H1 (cell line): ENCODE results near the gene PPP2R2B.

Experiments
- EP300 ChIP-seq, 2 experiments: IDR thresholded peaks; 1 replicate in 1 of 2; 2 replicates in 1 of 2; pipeline ENCODE4 v1.6.1; 2011 to 2012; ENCODE audit warnings: low read depth in 2 of 2, low read length in 2 of 2, mild to moderate bottlenecking in 2 of 2, borderline replicate concordance in 1 of 2, inconsistent platforms in 1 of 2, moderate library complexity in 1 of 2
- GABPA ChIP-seq: IDR thresholded peaks from 2 replicates; pipeline ENCODE4 v1.6.1; 2011; ENCODE audit warnings: mild to moderate bottlenecking, low read length, moderate library complexity, borderline replicate concordance; ENCODE audit not compliant: insufficient read depth
- POLR2A ChIP-seq, 2 experiments: IDR thresholded peaks; 1 replicate in 1 of 2; 2 replicates in 1 of 2; pipeline ENCODE4 v1.6.1; 2011; ENCODE audit warnings: low read depth in 2 of 2, low read length in 2 of 2, mild to moderate bottlenecking in 2 of 2; ENCODE audit errors: control extremely low read depth in 1 of 2
- POLR2AphosphoS5 ChIP-seq: IDR thresholded peaks from 2 replicates; pipeline ENCODE4 v1.6.1; 2011; ENCODE audit warnings: low read depth, low read length
- SP2 ChIP-seq: IDR thresholded peaks from 2 replicates; pipeline ENCODE4 v1.6.1; 2012; ENCODE audit warnings: mild to moderate bottlenecking, low read length, inconsistent platforms
- ZNF274 ChIP-seq: IDR thresholded peaks from 2 replicates; pipeline ENCODE4 v1.7.0; 2012; ENCODE audit warnings: low read length, borderline replicate concordance; ENCODE audit errors: extremely low read depth
- TF ChIP-seq, protein P1 (sequence below): IDR thresholded peaks from 2 replicates; pipeline ENCODE4 v1.6.1; 2011; ENCODE audit warnings: low read length, improper control_type of control experiment
- TF ChIP-seq, protein P2 (sequence below), 3 experiments: IDR thresholded peaks; 1 replicate in 2 of 3; 2 replicates in 1 of 3; pipeline versions ENCODE4 v1.5.1 to v1.6.1; 2011; ENCODE audit warnings: low read length in 3 of 3, mild to moderate bottlenecking in 3 of 3, inconsistent platforms in 2 of 3, low read depth in 1 of 3, moderate library complexity in 1 of 3; ENCODE audit not compliant: insufficient read depth in 1 of 3; ENCODE audit errors: control extremely low read depth in 1 of 3
- TF ChIP-seq, protein P3 (sequence below): IDR thresholded peaks from 2 replicates; pipeline ENCODE4 v1.6.1; 2012; ENCODE audit warnings: inconsistent platforms
- TF ChIP-seq, protein P4 (sequence below): IDR thresholded peaks from 2 replicates; pipeline ENCODE4 v1.6.1; 2012; ENCODE audit warnings: inconsistent platforms

DNA sequence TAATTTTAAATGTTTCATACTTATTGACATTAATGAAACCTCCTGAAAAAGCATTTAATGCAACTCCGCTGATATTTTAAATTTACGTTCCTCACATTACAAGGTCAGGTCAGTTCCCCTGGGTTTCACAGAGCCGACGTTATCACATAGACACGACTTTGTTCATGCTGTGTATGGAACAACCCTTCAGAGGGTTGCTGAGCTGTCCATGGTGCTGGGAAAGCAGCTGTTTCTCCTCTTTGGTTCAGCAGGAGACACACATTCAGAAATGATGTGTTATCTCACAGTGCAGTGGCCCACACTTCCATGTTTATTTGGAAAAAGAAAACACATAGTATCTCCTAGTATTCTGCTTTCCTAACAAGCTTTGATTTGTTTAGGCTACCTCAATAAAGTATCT is 53.5 kb downstream of the PPP2R2B start:
- TF ChIP-seq POLR2A (IDR thresholded peaks at IDR 0.05; ENCODE audit: control extremely low read depth in 1 of 2, low read depth in 2 of 2, low read length in 2 of 2): no peak
- no peak for TF ChIP-seq ZNF274
- TF ChIP-seq, protein P1, sequence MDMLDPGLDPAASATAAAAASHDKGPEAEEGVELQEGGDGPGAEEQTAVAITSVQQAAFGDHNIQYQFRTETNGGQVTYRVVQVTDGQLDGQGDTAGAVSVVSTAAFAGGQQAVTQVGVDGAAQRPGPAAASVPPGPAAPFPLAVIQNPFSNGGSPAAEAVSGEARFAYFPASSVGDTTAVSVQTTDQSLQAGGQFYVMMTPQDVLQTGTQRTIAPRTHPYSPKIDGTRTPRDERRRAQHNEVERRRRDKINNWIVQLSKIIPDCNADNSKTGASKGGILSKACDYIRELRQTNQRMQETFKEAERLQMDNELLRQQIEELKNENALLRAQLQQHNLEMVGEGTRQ: no peak
- TF ChIP-seq, protein P2, sequence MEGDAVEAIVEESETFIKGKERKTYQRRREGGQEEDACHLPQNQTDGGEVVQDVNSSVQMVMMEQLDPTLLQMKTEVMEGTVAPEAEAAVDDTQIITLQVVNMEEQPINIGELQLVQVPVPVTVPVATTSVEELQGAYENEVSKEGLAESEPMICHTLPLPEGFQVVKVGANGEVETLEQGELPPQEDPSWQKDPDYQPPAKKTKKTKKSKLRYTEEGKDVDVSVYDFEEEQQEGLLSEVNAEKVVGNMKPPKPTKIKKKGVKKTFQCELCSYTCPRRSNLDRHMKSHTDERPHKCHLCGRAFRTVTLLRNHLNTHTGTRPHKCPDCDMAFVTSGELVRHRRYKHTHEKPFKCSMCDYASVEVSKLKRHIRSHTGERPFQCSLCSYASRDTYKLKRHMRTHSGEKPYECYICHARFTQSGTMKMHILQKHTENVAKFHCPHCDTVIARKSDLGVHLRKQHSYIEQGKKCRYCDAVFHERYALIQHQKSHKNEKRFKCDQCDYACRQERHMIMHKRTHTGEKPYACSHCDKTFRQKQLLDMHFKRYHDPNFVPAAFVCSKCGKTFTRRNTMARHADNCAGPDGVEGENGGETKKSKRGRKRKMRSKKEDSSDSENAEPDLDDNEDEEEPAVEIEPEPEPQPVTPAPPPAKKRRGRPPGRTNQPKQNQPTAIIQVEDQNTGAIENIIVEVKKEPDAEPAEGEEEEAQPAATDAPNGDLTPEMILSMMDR (IDR thresholded peaks at IDR 0.05; ENCODE audit: control extremely low read depth in 1 of 3, insufficient read depth in 1 of 3, low read depth in 1 of 3, low read length in 3 of 3): no peak
- no peak for TF ChIP-seq GABPA
- TF ChIP-seq SP2: no peak
- no peak for TF ChIP-seq POLR2AphosphoS5
- no peak for TF ChIP-seq EP300 (IDR thresholded peaks at IDR 0.05; ENCODE audit: borderline replicate concordance in 1 of 2, low read depth in 2 of 2, low read length in 2 of 2)
- TF ChIP-seq, protein P3, sequence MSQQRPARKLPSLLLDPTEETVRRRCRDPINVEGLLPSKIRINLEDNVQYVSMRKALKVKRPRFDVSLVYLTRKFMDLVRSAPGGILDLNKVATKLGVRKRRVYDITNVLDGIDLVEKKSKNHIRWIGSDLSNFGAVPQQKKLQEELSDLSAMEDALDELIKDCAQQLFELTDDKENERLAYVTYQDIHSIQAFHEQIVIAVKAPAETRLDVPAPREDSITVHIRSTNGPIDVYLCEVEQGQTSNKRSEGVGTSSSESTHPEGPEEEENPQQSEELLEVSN: no peak
- TF ChIP-seq, protein P4, sequence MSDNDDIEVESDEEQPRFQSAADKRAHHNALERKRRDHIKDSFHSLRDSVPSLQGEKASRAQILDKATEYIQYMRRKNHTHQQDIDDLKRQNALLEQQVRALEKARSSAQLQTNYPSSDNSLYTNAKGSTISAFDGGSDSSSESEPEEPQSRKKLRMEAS: no peak
